BLaER1 (cell line): ENCODE measurements around the gene WWOX.
"Not testable (repeated sequence)": the region's sequence is repeated elsewhere in the genome, so short reads cannot be mapped to it uniquely, and the experiment has no call there.

ENCODE experiments used
- H3K27ac ChIP-seq: shearing (Covaris generic); formaldehyde crosslinking; 2 replicates; pipeline ENCODE4 v1.8.1; 2022
- H3K27me3 ChIP-seq: shearing (Covaris generic); formaldehyde crosslinking; 2 replicates; pipeline ENCODE4 v1.8.1; 2022
- H3K36me3 ChIP-seq: shearing (Covaris generic); formaldehyde crosslinking; 2 replicates; pipeline ENCODE4 v1.8.1; 2022
- H3K4me1 ChIP-seq: shearing (Covaris generic); formaldehyde crosslinking; 2 replicates; pipeline ENCODE4 v1.8.1; 2022
- H3K4me2 ChIP-seq: shearing (Covaris generic); formaldehyde crosslinking; 2 replicates; pipeline ENCODE4 v1.8.1; 2022
- H3K4me3 ChIP-seq: shearing (Covaris generic); formaldehyde crosslinking; 2 replicates; pipeline ENCODE4 v1.8.1; 2022
- H3K9ac ChIP-seq: shearing (Covaris generic); formaldehyde crosslinking; 2 replicates; pipeline ENCODE4 v1.8.1; 2022
- H3K9me3 ChIP-seq: shearing (Covaris generic); formaldehyde crosslinking; 2 replicates; pipeline ENCODE4 v1.8.1; 2022
- H4K20me1 ChIP-seq: shearing (Covaris generic); formaldehyde crosslinking; 2 replicates; pipeline ENCODE4 v1.8.1; 2022
- Cebpa-rat ChIP-seq: shearing (Covaris generic); IDR thresholded peaks from 2 replicates; pipeline ENCODE4 v1.8.1; 2022

WWOX gene

GRCh38 chr16:79212114-79212791 lies 1112.8 kb downstream of the WWOX start:
- peaks cover 1% of the 10 kb centered on the region for H3K4me1 ChIP-seq
- H3K4me2 ChIP-seq, result no peak overlapping the region
- no peaks in the 10 kb centered on the region for H3K36me3 ChIP-seq
- H3K9ac ChIP-seq, result no peak overlapping the region
- H3K27me3 ChIP-seq, result no peaks in the 10 kb centered on the region
- no peaks in the 10 kb centered on the region; the same call in 1 of the 2 replicates for H3K9me3 ChIP-seq
- no peak for TF ChIP-seq Cebpa-rat
- no peak overlapping the region for H3K27ac ChIP-seq
- H3K4me3 ChIP-seq, result no peak overlapping the region
- H4K20me1 ChIP-seq, result no peaks in the 10 kb centered on the region

DNA sequence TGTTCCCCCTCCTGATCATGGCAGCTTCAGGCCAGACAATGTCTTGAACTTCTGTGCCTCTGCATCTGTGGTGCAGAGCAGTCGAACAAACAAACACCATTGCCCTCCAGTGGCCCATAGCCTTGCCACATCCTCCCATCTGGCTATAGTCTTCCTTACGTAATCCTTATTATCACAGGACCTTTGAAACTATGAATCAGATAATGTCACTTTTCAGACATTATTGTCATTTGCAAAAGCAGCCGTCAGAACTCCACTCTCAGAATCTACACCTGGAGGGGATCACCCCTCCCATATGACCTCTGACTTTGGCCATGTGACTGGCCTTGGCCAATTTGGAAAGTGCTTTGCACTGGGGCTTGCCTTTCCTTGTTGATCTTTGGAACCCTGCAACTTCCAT lies 1113.8 kb downstream of the WWOX start:
- no peak overlapping the region for H3K9ac ChIP-seq
- no peaks in the 10 kb centered on the region; the same call in 1 of the 2 replicates for H3K9me3 ChIP-seq
- no peaks in the 10 kb centered on the region for H3K36me3 ChIP-seq
- H3K4me1 ChIP-seq, result peaks cover 7% of the 10 kb centered on the region
- TF ChIP-seq Cebpa-rat, result no peak
- no peak overlapping the region for H3K4me2 ChIP-seq
- no peak overlapping the region for H3K4me3 ChIP-seq
- no peak overlapping the region for H3K27ac ChIP-seq
- H3K27me3 ChIP-seq, result no peaks in the 10 kb centered on the region
- no peaks in the 10 kb centered on the region for H4K20me1 ChIP-seq

- Histone ChIP-seq H4K20me1 (no peaks in the 10 kb centered on the region), H3K27ac (no peak overlapping the region), H3K4me1 (peaks cover 7% of the 10 kb centered on the region), H3K4me2 (no peak overlapping the region), H3K36me3 (no peaks in the 10 kb centered on the region), H3K4me3 (no peak overlapping the region), H3K27me3 (no peaks in the 10 kb centered on the region), H3K9ac (no peak overlapping the region), H3K9me3 (no peaks in the 10 kb centered on the region; the same call in 1 of the 2 replicates)
- TF ChIP-seq Cebpa-rat, result no peak
Observed at GRCh38 chr16:79215289-79215688, 1115.8 kb downstream of the WWOX start.

- H3K4me3 ChIP-seq, result no peak overlapping the region
- H3K27me3 ChIP-seq, result no peaks in the 10 kb centered on the region
- peaks cover 7% of the 10 kb centered on the region for H3K4me1 ChIP-seq
- no peaks in the 10 kb centered on the region; the same call in 1 of the 2 replicates for H3K9me3 ChIP-seq
- no peak overlapping the region for H3K9ac ChIP-seq
- TF ChIP-seq Cebpa-rat, result no peak
- peak overlapping the region; percentile 28; the same call in 1 of the 2 replicates for H3K4me2 ChIP-seq
- H3K36me3 ChIP-seq, result no peaks in the 10 kb centered on the region
- H4K20me1 ChIP-seq, result no peaks in the 10 kb centered on the region
- H3K27ac ChIP-seq, result no peak overlapping the region
Observed at GRCh38 chr16:79217375-79218011, 1118.0 kb downstream of the WWOX start.

DNA sequence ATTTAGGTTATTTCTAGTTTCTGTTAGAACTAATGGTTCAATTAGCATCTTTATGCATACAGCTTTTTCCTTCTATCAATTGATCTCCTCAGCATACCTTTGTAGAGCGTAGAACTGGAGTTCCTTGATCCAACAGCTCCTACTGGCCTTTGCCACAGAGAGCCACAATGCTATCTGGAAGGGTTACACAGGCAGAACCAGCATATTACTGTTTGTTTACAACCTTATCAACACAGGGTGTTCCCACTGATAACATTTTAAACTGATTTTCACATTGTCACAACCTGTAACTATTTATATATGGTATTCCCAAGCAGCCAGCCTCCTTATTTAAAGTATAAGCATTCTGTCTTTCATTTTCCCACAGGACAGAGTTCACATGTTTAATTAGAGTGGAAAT lies 1118.9 kb downstream of the WWOX start:
- Histone ChIP-seq H3K27ac (no peak overlapping the region), H3K4me3 (no peak overlapping the region), H3K9ac (no peak overlapping the region), H4K20me1 (no peaks in the 10 kb centered on the region), H3K9me3 (no peaks in the 10 kb centered on the region; the same call in 1 of the 2 replicates), H3K4me1 (peaks cover 7% of the 10 kb centered on the region), H3K27me3 (no peaks in the 10 kb centered on the region), H3K4me2 (no peak overlapping the region), H3K36me3 (no peaks in the 10 kb centered on the region)
- TF ChIP-seq Cebpa-rat, result no peak

- H3K4me3 ChIP-seq, H4K20me1 ChIP-seq, H3K4me1 ChIP-seq, H3K36me3 ChIP-seq, H3K9ac ChIP-seq, H3K27me3 ChIP-seq, H3K9me3 ChIP-seq, H3K27ac ChIP-seq, H3K4me2 ChIP-seq: not testable (repeated sequence)
Observed at GRCh38 chr16:79225994-79226393, 1126.5 kb downstream of the WWOX start.

GRCh38 chr16:79229361-79229760 lies 1129.9 kb downstream of the WWOX start:
- H3K4me3 ChIP-seq, result no peak overlapping the region
- H3K9ac ChIP-seq, result no peak overlapping the region
- no peaks in the 10 kb centered on the region for H3K9me3 ChIP-seq
- H3K36me3 ChIP-seq, result no peaks in the 10 kb centered on the region
- no peaks in the 10 kb centered on the region for H3K27me3 ChIP-seq
- no peak overlapping the region for H3K4me2 ChIP-seq
- H4K20me1 ChIP-seq, result no peaks in the 10 kb centered on the region
- H3K4me1 ChIP-seq, result no peaks in the 10 kb centered on the region
- no peak overlapping the region for H3K27ac ChIP-seq
- TF ChIP-seq Cebpa-rat, result no peak

- H3K4me2 ChIP-seq, H3K27me3 ChIP-seq, H3K27ac ChIP-seq, H3K9ac ChIP-seq, H3K4me3 ChIP-seq, H4K20me1 ChIP-seq, H3K9me3 ChIP-seq, H3K36me3 ChIP-seq, H3K4me1 ChIP-seq: not testable (repeated sequence)
Observed at GRCh38 chr16:79245700-79246099, 1146.2 kb downstream of the WWOX start.

GRCh38 chr16:79247386-79247785 lies 1147.9 kb downstream of the WWOX start:
- H4K20me1 ChIP-seq, result no peaks in the 10 kb centered on the region
- H3K4me3 ChIP-seq, result no peak overlapping the region
- no peaks in the 10 kb centered on the region for H3K36me3 ChIP-seq
- no peak overlapping the region for H3K27ac ChIP-seq
- TF ChIP-seq Cebpa-rat, result no peak
- no peaks in the 10 kb centered on the region for H3K27me3 ChIP-seq
- H3K9me3 ChIP-seq, result no peaks in the 10 kb centered on the region
- H3K4me2 ChIP-seq, result no peak overlapping the region
- H3K4me1 ChIP-seq, result peaks cover 4% of the 10 kb centered on the region; the same call in 1 of the 2 replicates
- H3K9ac ChIP-seq, result no peak overlapping the region

GRCh38 chr16:79248351-79248750 lies 1148.9 kb downstream of the WWOX start:
- H3K36me3 ChIP-seq, result no peaks in the 10 kb centered on the region
- peaks cover 4% of the 10 kb centered on the region; the same call in 1 of the 2 replicates for H3K4me1 ChIP-seq
- no peak overlapping the region for H3K4me2 ChIP-seq
- no peaks in the 10 kb centered on the region for H3K9me3 ChIP-seq
- H4K20me1 ChIP-seq, result no peaks in the 10 kb centered on the region
- H3K4me3 ChIP-seq, result no peak overlapping the region
- H3K9ac ChIP-seq, result no peak overlapping the region
- no peak overlapping the region for H3K27ac ChIP-seq
- H3K27me3 ChIP-seq, result no peaks in the 10 kb centered on the region
- TF ChIP-seq Cebpa-rat, result no peak
